ENCODE results near the gene OGFOD2. TPM values are rescaled to one million over a fixed set of nuclear protein-coding genes. Genes with fewer than 3 reads are reported as not detected.
"Not testable (repeated sequence)": the region's sequence is repeated elsewhere in the genome, so short reads cannot be mapped to it uniquely, and the experiment has no call there.

OGFOD2 gene
- 10 to 100 TPM in 4 of 10 donors, 1 to 10 TPM in 6; 8.5 to 14.1 (median 9.6) TPM for polyA plus RNA-seq (ENCODE audit: insufficient read length in 10 of 10)
- long read RNA-seq, donor 1: 0 reads
- long read RNA-seq, donor 2, partial matches to known transcripts: 0 of 3 reads
- long read RNA-seq, donor 2, other reads (novel, unspliced or antisense): 0 of 3 reads
- long read RNA-seq, donor 3: 0 reads
- long read RNA-seq, donor 4, partial matches to known transcripts: 0 of 1 reads
- long read RNA-seq, donor 4, other reads (novel, unspliced or antisense): 0 of 1 reads
- long read RNA-seq, donor 5, partial matches to known transcripts: 0 of 2 reads
- long read RNA-seq, donor 5, other reads (novel, unspliced or antisense): 0 of 2 reads
- long read RNA-seq, donor 6, partial matches to known transcripts: 0 of 1 reads
- long read RNA-seq, donor 6, other reads (novel, unspliced or antisense): 0 of 1 reads
- long read RNA-seq, donor 7, partial matches to known transcripts: 0 of 1 reads
- long read RNA-seq, donor 7, other reads (novel, unspliced or antisense): 0 of 1 reads
- long read RNA-seq, donor 8, partial matches to known transcripts: 0 of 1 reads
- long read RNA-seq, donor 8, other reads (novel, unspliced or antisense): 0 of 1 reads
- long read RNA-seq, donor 9: 0 reads

GRCh38 chr12:122974892-122975789 lies at the start of gene OGFOD2:
Gene OGFOD2 (plus strand): TSS chr12:122975244. CDS start chr12:122975252, 8 bp downstream.
- peak; percentile 91 to 96 (median 95) for DNase-seq

- DNase-seq: no peak
Observed at GRCh38 chr12:122927756-122928403, 47.2 kb upstream of the OGFOD2 start.

- DNase-seq: peak in 2 of 3 donors; percentile 35 to 36
Observed at GRCh38 chr12:122928404-122929147, 46.5 kb upstream of the OGFOD2 start.

- no peak for DNase-seq
Observed at GRCh38 chr12:122929148-122929538, 45.9 kb upstream of the OGFOD2 start.

- DNase-seq: no peak
Observed at GRCh38 chr12:122929812-122930211, 45.2 kb upstream of the OGFOD2 start.

GRCh38 chr12:122932207-122932606 lies 42.8 kb upstream of the OGFOD2 start:
- no peak for DNase-seq

- no peak for DNase-seq
Observed at GRCh38 chr12:122934722-122935121, 40.3 kb upstream of the OGFOD2 start.

- peak in 2 of 3 donors; percentile 38 to 43 for DNase-seq
Observed at GRCh38 chr12:122935318-122935717, 39.7 kb upstream of the OGFOD2 start.

- no peak for DNase-seq
Observed at GRCh38 chr12:122937622-122938091, 37.4 kb upstream of the OGFOD2 start.

- no peak for DNase-seq
Observed at GRCh38 chr12:122939125-122939524, 35.9 kb upstream of the OGFOD2 start.

- not testable (repeated sequence) for DNase-seq
Observed at GRCh38 chr12:122941351-122941750, 33.7 kb upstream of the OGFOD2 start.

- DNase-seq: no peak
Observed at GRCh38 chr12:122942637-122943036, 32.4 kb upstream of the OGFOD2 start.

GRCh38 chr12:122943196-122943595 lies 31.8 kb upstream of the OGFOD2 start:
- DNase-seq: peak in 1 of 3 donors; percentile 47

GRCh38 chr12:122944605-122945592 lies 30.1 kb upstream of the OGFOD2 start:
- peak in 1 of 3 donors; percentile 36 for DNase-seq

GRCh38 chr12:122946690-122947341 lies 28.2 kb upstream of the OGFOD2 start:
- DNase-seq: peak in 2 of 3 donors; percentile 49 to 95

GRCh38 chr12:122947352-122947792 lies 27.7 kb upstream of the OGFOD2 start:
- DNase-seq: no peak

- no peak for DNase-seq
Observed at GRCh38 chr12:122948605-122949004, 26.4 kb upstream of the OGFOD2 start.

GRCh38 chr12:122949405-122949804 lies 25.6 kb upstream of the OGFOD2 start:
- no peak for DNase-seq
